Hematopoietic multipotent progenitor cell treated with erythropoietin and hydrocortisone succinate and interleukin-3 and kit ligand, for 8 days (in vitro differentiated cells): ENCODE results near the gene MAGI2.
"Not testable (repeated sequence)": the region's sequence is repeated elsewhere in the genome, so short reads cannot be mapped to it uniquely, and the experiment has no call there.

Experiments used
- DNase-seq: peaks from one replicate; pipeline ENCODE4 v3.0.0-alpha.2; 2015

Gene MAGI2

DNA sequence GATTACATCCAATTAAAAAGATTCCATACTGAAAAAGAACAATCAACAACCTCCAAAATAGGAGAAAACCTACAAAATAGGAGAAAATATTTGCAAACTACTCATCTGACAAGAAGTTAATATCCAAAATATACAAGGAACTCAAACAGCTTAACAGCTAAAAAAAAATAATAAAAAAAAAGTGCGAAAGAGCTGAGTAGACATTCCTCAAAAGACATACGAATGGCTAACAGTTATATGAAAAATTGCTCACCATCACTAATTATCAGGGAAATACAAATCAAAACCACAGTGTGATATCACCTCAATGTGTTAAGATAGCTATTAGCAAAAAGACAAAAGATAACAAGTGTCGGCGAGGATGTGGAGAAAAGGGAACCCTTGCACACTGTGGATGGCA, 1204.6 kb downstream of the MAGI2 start:
- DNase-seq: no peak

DNA sequence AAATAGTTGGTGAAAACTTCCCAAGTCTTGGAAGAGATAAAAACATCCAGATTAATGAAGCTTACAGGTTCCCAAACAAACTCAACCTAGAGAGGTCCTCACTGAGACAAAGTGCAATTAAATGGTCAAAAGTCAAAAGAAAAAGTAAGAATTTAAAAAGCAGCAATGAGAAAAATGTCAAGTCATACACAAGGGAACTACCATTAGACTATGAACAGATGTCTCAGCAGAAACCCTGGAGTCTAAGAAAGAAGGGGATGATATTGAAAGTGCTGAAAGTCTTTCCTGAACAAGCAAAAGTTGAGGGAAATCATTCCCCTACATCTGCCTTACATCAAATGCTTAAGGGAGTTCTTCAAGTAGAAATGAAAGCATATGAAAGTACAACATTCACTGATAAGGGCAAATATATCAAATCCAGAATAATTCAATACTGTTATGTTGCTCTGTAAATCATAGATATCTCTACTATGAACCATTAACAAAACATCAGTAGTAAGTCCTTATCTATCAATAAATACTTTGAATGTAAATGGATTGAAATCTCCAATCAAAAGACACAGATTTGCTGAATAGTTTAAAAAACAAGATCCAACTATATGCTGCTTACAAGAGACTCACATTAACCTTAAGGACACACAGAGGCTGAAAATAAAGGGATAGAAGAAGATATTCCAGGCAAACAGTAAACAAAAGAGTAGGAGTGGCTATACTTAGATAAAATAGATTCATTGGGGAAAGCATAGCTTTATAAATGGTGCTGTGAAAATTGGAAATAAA, 1205.4 kb downstream of the MAGI2 start:
- no peak for DNase-seq

DNA sequence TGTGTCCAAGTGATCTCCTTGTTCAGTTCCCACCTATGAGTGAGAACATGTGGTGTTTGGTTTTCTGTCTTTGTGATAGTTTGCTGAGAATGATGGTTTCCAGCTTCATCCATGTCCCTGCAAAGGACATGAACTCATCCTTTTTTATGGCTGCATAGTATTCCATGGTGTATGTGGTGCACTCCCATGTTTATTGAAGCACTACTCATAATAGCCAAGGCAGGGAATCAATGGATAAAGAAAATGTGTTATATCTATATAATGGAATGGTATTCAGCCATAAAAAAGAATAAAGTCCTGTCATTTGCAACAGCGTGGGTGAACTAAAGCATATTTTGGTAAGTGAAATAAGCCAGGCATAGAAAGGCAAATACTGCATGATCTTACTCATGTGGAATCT, 1213.3 kb downstream of the MAGI2 start:
- not testable (repeated sequence) for DNase-seq

DNA sequence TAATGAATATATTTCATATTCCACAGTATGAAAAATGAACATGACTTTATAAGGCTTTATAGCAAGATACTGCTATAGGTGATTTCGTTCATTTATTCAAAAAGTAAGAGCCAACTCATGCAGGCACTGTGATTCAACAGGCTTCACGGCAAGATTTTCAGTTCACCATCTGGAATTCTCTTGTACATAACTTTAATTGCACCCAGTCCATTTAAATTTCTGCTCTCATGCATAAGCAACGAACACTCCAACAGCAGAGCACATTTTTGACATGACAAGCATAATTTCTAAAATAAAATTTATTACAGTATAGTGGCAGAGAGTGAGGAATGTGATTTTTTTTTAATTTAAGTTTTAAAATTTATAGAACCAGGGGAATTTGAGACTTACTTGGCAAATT, 1218.8 kb downstream of the MAGI2 start:
- DNase-seq: no peak

DNA sequence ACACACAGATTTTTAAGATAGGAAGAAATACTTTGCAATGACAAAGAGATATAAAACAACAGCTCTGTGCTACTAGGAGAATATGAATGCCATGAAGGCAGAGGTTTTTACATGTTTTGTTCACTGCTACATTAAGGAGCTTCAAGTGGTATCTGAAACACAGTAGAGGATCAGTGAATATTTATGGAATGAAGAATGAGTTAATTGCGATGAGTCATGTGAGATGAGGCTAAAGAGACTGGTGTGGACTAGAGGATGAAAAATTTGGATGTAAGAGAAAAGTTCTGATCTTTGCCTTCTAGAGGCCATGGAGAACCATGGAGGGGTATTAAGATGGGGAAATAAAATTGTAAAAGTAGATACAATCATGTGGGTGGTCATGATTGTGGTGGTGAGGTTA, 1220.7 kb downstream of the MAGI2 start:
- no peak for DNase-seq

DNA sequence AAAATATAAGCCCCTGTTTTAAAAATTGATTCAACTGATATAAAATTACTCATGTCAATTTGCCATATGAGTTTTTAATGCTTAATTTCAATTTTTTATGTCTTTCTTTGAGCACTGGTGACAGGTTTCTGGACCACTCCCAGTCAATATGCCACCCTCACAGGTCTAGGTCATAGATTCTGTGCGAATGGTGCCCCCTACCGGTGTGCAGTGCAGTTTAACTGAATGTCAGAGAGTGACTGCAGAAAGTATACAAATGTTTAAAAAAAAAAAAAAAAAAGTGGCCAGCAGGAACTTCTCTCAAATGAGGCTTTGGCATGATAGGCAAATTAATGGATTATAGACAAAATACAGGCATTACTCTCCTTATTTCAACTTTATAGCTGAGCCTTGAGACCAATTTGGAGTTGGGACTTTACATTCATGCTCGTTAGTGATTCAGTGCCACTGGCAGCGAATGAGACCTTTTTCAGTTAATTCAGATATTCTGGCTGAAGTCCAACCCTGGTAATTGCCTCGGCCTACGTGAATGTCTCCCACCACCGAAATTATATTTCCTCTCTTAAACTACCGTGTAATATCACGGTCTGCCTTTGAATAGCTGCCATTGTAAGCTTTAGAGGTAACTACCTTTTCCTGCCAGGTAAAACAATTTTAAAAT, 1227.3 kb downstream of the MAGI2 start:
- peak; percentile 37 for DNase-seq

DNA sequence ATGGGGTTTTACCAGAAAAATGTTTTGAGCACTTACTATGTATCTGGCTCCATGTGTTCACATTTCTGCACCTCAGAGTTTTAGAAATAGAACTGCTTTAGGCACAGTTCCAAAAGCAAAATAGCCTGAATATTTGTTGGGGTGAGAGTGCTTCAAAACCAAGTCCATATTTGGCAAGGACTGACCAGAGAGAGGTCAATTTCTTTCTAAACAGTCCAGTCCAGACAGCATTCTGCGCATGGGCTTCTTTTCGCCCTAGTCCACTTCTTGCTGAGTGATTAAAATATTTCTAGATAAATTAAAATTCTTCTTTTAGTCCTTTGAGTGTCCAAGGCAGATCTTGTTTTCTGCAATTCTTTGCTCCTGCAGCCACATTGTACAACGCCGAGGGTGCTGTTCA, 1227.9 kb downstream of the MAGI2 start:
- no peak for DNase-seq

DNA sequence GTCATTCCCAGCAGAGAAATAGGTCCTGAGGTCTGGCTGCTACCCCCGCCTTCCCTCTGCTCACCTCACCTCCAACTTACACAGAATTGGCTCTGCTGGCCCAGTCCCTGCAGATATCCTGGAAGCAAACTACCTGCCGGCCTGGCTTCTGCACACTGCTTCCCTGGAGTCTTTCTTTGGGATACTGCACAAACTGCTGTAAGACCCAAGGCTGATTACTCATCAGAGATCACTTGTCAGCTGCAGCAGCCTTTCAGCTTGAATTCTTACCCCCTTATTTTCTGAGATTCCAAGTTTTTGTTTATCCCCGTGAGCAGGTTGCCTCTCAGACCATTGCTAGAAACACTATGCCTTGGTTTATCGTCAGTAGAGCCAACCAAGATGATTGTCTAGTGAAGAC, 1228.5 kb downstream of the MAGI2 start:
- no peak for DNase-seq

DNA sequence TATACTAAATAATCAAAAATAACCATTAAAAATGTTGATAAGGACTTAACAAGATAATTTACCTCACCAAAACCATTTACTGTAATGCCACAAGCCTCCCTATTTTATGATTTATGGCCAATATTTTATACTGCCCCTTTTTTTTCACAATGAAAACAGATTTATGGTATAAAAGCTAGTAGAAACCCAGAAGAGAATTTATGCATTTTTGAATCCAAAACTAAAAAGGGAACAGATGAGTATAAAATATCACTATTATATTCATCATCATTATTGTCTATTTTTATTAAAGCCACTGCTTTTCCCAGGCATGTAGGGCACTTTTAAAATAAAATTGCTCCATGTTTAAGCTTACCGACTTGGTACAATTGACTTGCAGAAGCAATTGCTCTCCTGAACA, 1229.9 kb downstream of the MAGI2 start:
- no peak for DNase-seq

DNA sequence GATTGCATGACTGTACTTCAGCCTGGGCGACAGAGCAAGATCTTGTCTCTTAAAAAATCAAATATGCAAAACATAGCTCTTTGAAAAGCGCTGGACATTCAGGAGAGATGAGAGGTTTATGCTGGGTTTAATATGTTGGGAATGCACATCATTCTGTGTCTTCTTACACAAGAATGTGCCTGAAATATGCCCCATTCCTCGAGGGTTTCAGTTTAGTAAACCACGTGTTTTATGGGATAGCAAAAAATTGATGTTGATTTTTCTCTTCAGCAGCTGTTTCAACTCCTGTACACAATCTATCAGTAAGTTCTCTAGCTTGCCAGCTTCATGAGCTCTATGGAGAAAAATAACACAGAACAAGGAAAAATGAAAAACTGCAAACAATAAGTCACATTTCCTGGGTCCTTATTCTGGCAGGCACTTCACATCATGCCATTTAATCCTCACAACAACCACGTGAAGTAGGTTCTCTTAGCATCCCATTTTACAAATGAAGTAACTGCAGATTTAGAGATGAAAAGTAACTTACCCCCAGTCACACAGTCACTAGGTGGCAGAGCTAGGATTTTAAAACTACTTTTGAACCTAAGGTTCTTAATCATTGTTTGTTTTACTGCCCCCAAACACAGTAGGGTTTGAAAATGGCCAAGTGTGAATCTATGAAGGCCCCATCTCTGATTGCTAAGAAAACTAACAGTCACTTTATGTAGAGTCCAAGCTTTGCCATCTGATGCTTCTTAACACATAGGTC, 1231.3 kb downstream of the MAGI2 start:
- no peak for DNase-seq

DNA sequence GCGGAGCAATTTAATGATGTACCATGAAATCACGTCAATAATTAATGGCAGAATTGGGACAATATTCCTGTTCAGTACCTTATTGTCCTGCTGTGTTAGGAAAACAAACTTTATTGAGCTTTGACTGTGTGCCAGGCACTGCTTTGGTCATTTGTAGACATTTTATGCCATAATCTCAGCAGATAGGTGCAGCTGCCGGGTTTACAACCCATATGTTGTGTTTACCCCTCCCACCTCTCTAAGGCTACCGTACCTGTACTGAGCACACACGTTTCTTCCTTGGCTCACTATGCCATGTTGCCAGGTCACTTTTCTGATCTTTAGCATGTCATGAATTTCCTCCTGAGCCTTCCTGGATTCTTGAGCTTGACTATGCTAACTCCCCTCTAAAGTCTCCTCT, 1232.7 kb downstream of the MAGI2 start:
- no peak for DNase-seq

DNA sequence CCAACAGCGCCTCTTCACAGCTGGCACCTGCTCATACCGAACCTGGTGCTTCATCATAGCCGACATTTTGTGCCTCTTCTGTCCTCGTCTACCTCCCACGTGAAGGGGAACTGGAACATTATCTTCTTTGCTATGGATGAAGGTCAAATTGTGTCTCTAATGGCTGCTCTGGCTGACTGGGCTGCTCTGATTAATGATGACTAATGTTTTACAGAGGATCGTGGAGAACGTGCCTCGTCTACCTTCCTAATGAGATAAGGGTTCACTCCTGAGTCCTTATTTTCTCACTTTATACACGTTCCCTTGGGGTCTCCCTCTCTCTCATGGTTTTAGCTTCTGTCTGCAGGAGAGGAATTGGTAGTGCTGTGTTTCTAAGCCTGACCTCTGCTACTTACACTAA, 1234.6 kb downstream of the MAGI2 start:
- DNase-seq: no peak

DNA sequence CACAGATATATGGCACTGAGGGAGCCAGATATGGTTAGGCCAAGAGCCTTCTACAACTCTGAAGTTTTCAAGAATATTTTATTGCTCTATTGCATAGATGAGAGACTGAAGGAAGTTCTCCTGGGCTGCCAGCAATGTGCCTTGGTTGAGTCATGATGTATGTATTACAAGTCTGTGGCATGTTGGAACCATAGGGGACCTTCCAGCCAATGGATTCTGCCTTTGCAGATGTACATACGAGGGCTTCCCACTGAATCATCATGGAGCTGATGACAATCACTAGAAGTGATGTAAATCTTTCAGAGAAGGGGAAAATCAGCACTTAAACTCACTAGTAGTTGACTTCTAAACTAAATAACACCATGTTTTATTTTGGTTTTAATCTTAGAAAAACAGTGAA, 1235.4 kb downstream of the MAGI2 start:
- DNase-seq: no peak

DNA sequence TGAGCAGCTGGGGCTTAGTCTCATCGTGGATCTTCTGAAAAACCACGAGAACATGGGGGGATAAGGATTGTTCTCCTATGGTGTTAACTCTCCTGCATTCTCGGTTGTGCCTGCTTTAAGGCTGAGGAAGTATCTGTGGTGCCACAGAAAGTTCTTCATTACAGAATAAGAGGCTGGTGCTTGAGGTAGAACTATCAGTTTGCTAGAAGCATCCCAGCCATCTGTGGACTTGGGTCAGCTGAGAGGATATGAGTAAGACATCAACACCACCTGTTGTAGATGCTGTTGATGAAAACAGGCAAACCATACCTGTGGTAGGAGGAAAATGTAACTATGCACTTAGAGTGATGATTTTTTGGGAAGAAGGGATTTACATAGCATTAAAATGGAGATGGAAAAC, 1238.3 kb downstream of the MAGI2 start:
- no peak for DNase-seq

DNA sequence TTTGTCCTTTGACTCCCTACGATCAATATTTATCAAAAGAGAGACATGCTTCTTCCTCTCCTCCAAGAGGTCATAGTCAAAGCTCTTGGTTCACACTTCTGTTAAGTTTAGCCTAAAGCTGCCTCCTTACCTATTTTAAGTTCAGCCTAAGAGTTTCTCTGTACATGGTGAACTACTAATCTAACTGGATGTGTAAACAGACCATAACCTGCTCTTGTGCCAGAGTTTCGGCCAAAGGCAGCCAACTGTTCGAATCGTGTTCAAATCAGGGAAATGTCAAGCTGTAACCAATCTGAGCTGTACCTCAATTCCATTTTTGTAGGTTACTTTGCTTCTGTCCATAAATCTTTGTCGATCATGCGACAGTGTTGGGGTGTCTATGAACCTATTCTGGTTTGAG, 1240.1 kb downstream of the MAGI2 start:
- no peak for DNase-seq

DNA sequence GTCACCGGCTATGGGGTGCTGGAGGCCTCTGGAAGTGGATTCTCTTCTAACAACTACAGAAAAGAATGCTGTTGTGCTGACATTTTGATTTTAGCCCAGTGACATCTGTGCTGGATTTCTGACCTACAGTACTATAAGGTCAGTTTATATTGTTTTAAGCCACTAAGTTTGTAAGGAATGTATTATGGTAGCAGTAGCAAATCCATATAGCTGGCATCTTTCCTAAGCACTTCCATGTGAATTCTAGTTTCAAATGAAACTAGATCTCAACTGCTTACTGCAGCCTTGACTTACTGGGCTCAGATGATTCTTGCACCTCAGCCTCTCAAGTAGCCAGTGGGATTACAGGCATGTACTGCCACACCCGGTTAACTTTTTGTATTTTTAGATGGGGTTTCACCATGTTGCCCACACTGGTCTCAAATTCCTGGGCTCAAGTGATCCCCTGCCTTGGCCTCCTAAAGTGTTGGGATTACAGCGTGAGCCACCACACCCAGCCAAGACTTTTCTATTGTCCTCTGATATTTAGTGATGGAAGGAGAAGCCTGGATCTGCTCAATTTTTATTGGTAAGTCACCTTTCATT, 1240.9 kb downstream of the MAGI2 start:
- DNase-seq: no peak

DNA sequence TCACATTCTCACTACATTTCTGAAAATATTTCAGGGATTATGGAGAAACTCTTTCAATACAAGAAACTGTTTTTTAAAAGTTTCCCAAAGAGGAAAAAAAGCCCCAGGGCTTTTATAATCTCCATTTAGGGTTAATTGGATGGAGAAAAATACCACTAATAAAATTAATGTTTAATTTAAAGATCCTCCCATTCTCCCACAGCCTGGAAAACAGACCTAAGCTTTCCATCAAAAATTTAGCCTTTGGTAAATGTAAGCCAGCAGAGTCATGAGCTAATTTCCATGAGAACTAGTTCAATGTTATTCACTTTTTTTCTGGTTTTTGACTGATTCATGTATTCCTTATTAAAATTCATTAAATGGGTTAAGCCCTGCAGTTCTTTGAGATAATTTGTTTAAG, 1246.2 kb downstream of the MAGI2 start:
- DNase-seq: no peak

DNA sequence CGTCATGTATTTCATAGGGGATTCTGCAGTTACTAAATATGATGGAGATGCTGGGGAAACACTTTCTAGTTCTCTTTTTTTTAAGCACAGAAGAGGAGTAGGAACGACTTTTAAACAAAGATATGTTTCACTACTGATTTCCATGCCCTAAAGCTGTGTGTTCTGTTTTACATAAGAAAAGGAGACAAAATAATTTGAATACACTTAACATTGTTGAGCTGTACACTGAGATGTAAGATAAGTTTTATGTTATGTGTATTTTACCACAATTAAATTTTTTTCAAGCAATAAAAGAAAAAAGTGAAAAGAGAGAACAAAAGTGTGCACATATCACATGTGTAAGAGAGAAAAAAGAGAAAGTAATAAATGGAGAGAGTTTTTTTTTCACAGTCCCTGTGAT, 1246.7 kb downstream of the MAGI2 start:
- no peak for DNase-seq

DNA sequence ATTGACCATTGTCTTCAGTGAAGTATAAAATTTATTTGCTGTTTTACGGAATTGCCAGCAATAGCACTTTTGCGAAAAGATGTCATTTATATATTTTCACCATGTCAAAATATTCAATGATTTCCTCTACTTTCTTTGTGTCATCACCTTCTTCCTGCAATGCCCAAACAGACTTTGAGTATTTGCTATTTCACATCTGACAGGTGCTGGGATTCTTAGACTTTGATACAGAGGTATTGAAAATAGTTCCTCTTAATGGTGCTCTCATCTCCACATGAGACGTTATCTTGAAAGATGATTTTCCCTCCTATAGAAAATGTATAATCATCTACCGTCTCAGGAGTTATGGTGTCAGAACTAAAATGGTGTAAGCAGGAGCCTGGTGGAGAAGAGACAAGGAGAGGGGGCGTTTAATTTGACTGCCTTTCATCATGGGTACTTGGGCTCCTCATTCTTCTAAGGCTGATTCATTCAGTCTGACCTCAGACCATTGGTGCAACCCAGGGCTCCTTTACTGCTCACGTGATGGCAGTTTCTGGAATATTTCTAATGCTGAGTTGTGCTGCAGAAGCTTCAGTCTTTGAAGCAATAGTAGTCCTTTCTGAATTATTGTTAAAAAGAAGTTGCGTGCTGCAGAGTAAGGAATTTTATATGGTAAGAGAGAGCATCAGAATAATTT, 1250.3 kb downstream of the MAGI2 start:
- no peak for DNase-seq

DNA sequence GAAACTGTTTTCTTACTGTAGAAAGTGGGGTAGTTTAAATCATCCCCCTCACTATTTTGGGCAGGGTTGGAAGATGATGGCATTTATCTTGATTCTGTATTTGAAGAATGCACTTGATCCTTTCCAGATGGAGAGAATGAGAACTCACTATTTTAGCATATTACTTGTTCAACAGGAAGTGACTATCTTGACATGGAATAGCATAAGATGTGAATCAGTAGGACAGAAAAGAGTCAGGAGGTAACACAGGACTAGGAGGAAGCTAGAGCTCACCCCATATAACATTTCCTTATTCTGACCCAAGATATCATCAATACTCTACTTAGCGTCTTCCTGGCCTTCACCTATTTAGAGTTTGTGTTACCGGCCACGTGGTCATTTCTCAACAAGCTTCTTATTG, 1254.7 kb downstream of the MAGI2 start:
- no peak for DNase-seq

DNA sequence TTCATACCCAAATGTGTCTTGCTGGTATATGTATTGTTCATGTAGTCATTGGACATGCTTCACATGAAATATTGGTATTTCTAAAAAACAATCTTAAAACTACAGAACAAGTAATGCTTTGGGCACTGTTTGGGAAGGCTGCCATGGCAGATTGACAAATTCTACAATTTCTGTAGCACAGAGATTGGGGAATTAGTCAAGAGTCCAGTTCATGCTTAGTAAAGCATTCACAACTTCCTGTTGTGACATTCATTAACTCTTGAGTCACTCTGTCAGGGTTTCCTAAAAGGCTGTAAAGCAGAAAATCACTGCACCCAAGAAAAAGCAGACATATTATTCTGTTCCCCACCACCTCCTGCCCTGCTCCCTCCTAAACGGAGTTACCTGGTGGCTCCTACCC, 1256.0 kb downstream of the MAGI2 start:
- no peak for DNase-seq

DNA sequence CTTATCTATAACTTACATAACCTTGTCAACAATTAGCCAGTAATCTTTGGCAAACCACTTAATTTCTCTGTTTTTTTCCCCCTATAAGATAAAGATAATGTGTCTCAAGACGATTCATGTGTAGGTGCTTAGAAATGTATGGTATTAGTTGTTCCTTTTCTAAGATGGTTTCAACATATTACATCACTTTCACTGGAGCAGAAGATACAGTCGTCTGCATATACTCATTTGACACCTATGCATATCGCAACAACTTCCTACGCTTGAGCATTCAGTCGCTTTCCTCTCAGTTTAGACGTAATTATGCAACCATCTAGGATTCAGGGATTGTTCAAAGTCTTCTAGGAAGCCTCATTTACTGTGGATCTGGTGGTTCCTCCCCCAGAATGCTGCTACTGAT, 1258.2 kb downstream of the MAGI2 start:
- DNase-seq: no peak

DNA sequence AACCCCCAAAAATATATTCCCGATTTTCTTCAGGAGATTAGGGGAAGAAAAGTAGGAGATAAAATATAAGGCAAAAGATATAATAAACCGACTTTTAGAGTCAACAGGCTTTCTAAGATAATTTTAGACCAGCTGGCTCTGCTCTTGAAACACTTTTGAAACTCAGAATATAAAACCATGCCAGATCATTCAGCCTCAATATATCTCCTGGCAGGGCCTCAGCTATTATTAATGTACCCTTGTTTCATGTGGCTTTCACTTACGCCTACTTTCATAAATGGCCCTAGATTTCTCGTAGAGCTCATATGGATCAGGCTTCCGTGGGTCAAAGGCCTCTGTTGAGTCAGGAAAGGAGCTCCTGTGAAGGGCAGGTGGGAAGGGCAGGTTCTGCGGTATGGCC, 1258.9 kb downstream of the MAGI2 start:
- no peak for DNase-seq
